NCI-H345 treated with DMSO at 0.1 percent for 48 hours (cell line): ENCODE measurements around the gene CRNKL1.
"Not testable (repeated sequence)": the region's sequence is repeated elsewhere in the genome, so short reads cannot be mapped to it uniquely, and the experiment has no call there.

Experiments used
- DNase-seq: peaks from one replicate; lab custom pipeline; 2025; ENCODE audit not compliant: unreplicated experiment; lab: John Stamatoyannopoulos, UW

The CRNKL1 gene

GRCh38 chr20:20010639-20011500 lies 41.4 kb downstream of the CRNKL1 start:
- DNase-seq: no peak

GRCh38 chr20:20009784-20010253 lies 42.4 kb downstream of the CRNKL1 start:
- no peak for DNase-seq

GRCh38 chr20:20005342-20005741 lies 46.9 kb downstream of the CRNKL1 start:
- no peak for DNase-seq

GRCh38 chr20:20003955-20004322 lies 48.3 kb downstream of the CRNKL1 start:
- DNase-seq: not testable (repeated sequence)

DNA sequence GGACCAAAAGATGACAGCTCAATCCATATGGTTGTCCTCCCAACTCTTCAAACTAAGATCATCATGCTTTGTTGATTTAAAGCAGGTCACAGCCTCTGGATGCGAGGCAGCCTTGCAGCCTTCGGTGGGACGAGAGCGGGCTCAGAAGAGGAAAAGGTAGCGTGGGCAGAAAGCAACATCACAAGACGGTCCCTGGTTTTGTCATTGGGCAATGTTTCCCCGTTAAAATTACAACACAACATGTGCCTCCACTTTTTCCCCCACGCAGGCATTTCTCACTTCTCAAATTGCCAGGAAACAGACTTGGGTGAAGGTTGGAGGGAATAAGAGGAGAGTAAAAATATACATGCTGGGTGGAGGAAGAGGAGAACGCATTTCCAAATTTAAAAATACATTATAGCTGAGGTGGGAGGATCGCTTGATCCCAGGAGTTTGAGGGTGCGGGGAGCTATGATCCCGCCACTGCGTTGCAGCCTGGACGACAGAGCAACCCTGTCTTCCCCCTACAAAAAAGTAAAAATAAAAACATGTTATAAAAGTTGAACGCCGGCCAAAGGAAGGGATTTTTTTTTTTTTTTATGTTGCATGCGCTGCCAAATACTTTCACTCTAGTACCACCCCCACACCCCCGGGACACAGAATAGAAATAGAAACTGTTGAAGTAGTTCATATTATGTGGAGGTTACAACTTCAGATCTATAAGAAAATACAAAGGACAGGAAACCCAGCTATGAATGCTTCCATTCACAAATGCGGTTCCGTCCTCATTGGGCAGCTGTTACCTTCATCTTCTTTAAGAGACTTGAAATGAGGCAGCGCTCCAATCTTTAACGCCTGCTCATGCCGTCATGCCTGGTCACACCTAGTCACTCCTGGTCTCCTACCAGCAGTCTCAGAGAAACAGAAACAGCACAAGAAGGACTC lies 49.0 kb downstream of the CRNKL1 start:
- no peak for DNase-seq

DNA sequence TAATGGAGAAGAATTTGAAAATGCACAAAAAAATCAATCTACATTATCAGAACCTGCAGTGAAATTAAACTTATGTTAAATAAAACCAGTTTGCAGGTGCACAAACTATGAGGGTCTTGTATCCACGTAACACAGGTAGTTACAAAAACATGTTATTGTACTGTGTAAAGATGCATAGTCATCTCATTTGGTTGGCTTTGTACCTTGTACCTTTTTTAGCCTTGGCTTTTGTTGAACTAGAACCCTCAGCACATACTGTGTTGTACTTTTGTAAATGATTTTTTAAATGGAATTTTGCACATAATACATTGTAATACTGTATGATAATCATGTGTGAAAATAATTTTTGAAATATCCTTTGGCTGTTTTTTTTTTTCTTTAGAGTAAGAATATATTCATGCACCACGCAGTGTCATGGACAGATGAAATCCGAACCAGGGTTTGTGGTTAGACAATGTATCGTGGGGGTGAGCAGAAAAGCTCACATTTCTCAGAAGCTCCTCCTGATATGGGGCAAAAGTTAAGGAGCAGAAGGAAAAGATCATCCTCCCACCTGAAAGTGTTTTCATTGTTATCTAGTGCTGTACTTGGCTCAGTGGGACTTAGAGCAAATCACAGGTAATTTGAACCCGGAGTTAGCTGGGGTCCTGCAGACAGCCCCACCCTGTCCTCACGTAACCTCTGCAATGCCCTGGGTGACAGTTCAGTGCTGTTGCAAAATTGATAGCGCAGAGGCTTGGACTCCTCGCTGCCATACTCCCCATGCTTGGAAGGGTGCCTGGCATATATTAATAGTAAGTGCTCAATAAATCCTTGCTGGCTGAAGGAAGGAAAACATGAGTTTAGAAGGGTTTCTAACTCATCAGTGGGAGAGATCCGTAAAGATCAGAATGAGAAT lies 49.9 kb downstream of the CRNKL1 start:
- no peak for DNase-seq

DNA sequence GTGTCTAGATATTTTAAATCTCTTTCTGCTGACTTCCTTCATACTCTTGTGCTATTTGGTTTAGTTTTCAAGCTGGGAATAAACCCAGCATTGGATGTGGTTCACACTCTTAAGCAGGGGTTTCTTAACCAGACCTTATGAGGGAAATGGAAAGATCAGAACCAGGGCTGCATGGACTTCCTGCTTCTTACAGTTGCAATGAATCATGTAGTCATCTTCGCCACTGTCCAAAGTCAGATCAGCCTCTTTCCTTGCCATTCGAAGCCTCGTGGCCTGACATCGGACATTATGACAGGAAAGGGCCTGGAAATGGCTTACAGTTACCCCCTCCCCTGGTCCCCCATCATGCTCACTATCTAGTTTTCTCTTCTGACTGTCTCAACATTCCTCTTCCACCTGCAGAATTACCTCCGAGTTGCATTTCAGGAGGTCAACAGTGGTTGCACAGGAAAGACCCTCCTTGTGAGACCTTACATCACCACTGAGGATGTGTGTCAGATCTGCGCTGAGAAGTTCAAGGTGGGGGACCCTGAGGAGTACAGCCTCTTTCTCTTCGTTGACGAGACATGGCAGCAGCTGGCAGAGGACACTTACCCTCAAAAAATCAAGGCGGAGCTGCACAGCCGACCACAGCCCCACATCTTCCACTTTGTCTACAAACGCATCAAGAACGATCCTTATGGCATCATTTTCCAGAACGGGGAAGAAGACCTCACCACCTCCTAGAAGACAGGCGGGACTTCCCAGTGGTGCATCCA lies 51.9 kb downstream of the CRNKL1 start:
- no peak for DNase-seq

DNA sequence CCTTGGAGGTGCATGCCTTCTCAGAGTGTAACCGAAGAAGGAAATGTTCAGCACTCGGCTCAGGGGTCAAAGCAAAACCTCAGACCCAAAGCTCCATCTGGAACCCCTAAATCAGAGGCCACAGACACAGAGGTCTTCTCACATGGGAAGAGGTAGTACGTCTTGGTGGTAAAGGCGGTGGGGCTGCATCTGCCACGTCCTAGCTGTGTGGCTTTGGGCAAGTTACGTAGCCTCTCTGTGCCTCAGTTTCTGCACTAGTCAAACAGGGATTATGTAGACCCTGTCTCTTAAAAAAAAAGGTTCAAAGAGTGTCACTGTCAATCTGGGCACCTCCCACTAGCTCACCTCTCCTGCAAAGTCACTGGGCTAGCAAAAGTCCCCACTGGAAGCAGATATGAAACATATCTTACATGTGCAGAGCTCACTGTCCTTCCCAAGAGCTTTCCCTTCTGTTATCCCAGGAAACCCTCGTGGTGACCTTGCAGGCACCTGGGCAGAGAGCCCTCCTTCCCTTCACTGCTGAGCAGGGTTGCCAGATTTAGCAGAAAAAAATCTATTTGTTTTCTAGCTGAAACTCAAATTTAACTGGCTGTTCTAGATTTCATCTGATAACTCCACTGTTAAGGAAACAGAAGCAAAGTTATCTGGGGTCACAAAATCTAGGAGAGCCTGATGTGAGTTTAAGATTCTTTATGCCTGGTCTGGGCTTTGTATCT lies 53.1 kb downstream of the CRNKL1 start:
- DNase-seq: no peak

GRCh38 chr20:19996917-19997316 lies 55.3 kb downstream of the CRNKL1 start:
- no peak for DNase-seq

- DNase-seq: no peak
Observed at GRCh38 chr20:19996222-19996621, 56.0 kb downstream of the CRNKL1 start.

DNA sequence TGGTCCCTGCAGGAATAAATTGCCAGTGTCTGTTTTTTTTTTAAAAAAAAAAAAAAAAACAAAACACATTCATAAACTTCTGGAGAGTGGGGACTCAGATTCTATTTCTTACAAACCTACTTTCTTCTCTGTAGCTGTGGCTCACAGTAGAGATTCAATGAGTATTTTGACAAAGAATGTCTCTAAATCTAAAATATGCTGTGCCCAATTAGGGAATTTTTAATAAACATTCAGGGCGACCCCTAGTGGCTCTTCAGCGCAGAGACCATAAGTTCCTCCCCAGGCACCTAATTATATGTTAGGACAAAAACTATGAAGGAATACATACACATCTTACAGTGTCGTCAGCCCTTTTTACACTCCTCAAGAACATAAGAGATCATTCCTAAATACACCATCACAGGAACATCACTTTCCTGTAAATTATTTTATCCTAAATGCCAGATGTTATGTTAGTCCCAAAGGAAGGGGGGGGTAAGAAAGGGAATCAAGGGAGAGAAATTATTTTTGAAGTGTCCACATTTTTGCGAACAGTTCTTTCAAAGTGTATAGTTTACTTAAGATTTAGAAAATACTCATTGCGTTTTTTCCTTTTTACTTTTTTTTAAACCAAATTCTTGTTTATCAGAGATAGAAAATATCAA lies 56.9 kb downstream of the CRNKL1 start:
- peak; percentile 61 for DNase-seq

GRCh38 chr20:19993958-19994669 lies 58.2 kb downstream of the CRNKL1 start:
- no peak for DNase-seq

DNA sequence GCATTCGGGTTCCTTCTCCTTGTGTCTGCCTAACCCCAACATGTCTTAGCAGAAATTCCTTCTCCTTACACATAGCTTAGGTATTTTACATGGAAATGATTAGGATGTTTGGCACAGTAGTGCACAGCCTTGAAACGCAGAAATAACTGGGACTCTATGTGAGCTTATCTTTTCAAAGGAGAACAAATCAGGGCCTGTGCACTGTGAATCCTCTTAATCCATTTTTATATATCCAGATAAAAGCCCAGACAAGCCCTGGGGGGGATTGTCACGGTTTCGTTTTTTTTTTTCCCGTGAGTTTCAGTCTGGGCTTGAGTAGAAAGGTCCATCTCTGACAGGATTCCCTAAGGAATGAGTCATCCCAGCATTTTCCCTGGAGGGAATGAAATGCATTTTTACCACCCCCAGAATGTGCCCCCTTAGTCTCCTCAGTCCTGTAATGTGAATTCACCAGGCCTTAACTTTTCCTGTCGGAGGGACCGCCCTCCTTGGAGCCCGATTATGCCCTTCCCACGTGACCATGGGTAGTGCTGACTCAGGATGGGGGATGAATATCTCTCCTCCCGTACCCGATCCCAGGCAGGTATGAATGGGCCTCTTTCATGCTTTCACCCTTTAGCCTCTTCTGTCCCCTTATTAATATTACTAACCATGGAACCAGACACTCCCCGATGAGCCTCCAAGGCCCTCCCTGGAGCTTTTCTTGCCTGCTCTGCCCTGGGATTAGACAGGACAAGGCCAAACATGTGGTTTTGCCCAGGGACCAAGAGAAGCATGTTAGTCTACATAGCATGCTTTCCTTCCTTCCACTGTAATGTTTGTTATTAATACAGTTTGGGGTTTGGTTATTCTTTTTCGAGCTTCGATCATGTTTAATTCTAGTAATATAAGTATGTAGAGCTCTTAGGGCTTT lies 59.0 kb downstream of the CRNKL1 start:
- DNase-seq: no peak

DNA sequence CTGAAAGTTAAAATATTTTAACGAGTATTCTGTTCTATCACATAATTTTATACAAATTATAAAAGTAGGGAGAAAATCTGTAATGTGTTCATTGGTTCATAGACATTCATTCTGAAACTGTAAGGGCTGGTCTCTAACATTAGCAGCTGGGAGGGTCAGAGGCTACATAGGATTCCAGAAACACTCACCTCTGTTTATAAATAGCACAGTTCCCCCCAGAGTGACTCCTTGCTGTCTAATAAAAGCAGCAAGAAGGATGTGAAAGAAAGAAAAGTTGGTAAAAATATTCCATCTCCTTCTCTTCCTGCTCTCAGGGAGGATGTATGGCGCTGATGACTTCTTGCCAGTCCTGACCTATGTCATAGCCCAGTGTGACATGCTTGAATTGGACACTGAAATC lies 60.4 kb downstream of the CRNKL1 start:
- no peak for DNase-seq

DNA sequence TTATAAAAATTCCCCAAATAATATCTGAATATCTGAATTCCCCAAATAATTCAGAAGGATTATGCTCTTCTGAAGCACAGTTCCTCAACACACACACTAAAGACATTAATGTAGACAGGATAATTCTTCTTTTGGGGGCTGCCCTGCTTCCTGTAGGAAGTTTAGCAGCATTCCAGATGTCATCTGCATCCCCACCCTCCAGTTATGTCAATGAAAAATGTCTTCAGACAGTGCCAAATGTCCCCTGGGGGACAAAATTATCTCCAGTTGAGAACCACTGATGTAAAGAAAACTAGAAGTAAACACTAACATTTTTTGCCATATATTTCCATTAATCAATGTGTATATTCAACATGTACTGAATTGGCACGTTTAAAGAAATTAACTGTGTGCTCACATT lies 61.0 kb downstream of the CRNKL1 start:
- DNase-seq: no peak

DNA sequence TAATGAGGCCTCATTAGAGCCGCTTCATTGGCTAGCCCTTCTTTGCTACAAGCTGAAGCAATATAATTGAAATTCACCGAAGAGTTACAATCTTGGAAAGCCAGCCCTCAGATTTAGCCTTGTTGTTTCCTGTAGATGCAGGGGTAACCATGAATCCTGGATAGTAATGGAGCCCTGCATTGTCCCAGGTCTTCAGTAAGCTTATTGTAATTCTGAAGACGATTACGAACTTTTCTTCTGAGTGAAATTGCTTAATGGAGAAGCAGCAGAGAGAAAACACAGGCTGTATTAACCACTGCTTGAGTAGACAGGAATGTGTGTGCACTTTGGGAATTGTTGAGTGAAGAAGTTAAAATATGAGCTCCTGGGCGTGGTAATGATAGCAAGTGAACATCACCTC lies 61.4 kb downstream of the CRNKL1 start:
- no peak for DNase-seq

DNA sequence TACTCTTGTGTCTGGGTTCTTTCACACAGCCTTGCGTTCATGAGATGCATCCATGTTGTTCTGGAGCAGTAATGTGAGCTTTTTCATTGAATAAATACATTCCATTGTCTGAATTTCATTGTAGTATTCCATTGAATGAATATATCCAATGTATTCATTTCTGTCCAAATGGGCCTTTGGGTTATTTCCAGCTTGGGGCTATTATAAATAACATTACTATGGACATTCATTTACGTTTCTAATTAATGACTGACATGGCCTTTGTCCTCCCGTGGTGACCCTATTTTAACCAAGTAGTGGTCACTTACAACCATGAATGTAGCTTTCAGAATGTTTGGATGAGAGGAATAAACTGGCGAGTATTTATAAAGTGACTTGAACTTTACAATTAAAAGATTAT lies 65.2 kb downstream of the CRNKL1 start:
- DNase-seq: no peak
